ENCODE data around the gene EIF1B. TPM values are rescaled to one million over a fixed set of nuclear protein-coding genes. Genes with fewer than 3 reads are reported as not detected.

Gene EIF1B
- total and polyA plus RNA-seq, 10 of the 15 experiments (the other 5 are each of a cell fraction or from before 2014, with no cell fraction given): 15.4 to 75.6 (median 43.2) TPM

GRCh38 chr3:40298075-40298474, 11.4 kb upstream of the EIF1B start:
- H2AFZ ChIP-seq (ENCODE audit: control insufficient read depth, low read depth, low read length): no peak overlapping the region
- DNase-seq (ENCODE audit: low read depth, low spot score): no peak
- ChIA-PET RAD21 (ENCODE audit: unreplicated experiment) (no interaction called here), POLR2A (no interaction called here), SMC1A (ENCODE audit: uncharacterized antibody, unreplicated experiment) (interaction anchor here (1.3 to 2.3 kb wide), 3 partner anchors 10 to 29 kb away, joined by 3 to 8 read pairs (median 3); no protein-coding TSS in a partner anchor), CTCF (interaction anchor here (0.6 to 1.0 kb wide), 2 partner anchors 11 to 109 kb away, joined by 4 to 7 read pairs; no protein-coding TSS in a partner anchor)
- no peaks in the 10 kb centered on the region for H3K9me3 ChIP-seq (replicated peaks; ENCODE audit: control insufficient read depth, insufficient read depth, low read length)
- H3K36me3 ChIP-seq (ENCODE audit: control insufficient read depth in 2 of 2, insufficient read depth in 2 of 2, low read length in 1 of 2): no peaks in the 10 kb centered on the region
- FAIRE-seq: no peak
- no peak overlapping the region for H3K27ac ChIP-seq (ENCODE audit: control insufficient read depth, insufficient read depth)
- intact Hi-C loops (cut with micrococcal nuclease; ENCODE audit: unreplicated experiment) (no loop called here), in situ Hi-C loops (cut with MboI) (no loop called here)
- WGBS (ENCODE audit: insufficient coverage, insufficient replicate concordance, low lambda C conversion rate, missing lambda C conversion rate): 61% methylated on average over 2 of the region's 2 CpGs
- H3K4me3 ChIP-seq: no peak overlapping the region
- H3K9ac ChIP-seq (ENCODE audit: control insufficient read depth, insufficient read depth, low read length): no peak overlapping the region
- H3K4me1 ChIP-seq (ENCODE audit: control insufficient read depth, insufficient read depth, low read length): no peaks in the 10 kb centered on the region
- no peaks in the 10 kb centered on the region for H3K79me2 ChIP-seq (ENCODE audit: control insufficient read depth, insufficient read depth, low read length)
- no peak for ATAC-seq
- TF ChIP-seq CHD1 (IDR thresholded peaks at IDR 0.05; ENCODE audit: low read depth, low read length) (no peak), HSF1 (IDR thresholded peaks at IDR 0.05; ENCODE audit: low read depth, low read length) (no peak), ZBTB4 (CRISPR knock-in tag; IDR thresholded peaks at IDR 0.05) (no peak), FOXK2 (IDR thresholded peaks at IDR 0.05) (no peak), MTA3 (IDR thresholded peaks at IDR 0.05; ENCODE audit: borderline replicate concordance, low read length) (no peak), E4F1 (IDR thresholded peaks at IDR 0.05; ENCODE audit: borderline replicate concordance, partially characterized antibody) (no peak), GATAD2B (conservative IDR thresholded peaks at IDR 0.05; ENCODE audit: low read depth) (no peak), TCF12 (IDR thresholded peaks at IDR 0.05; ENCODE audit: low read depth, low read length) (no peak), RB1 (IDR thresholded peaks at IDR 0.05; ENCODE audit: borderline replicate concordance) (no peak), YY1 (IDR thresholded peaks at IDR 0.05; ENCODE audit: low read depth, low read length) (no peak), ATF7 (IDR thresholded peaks at IDR 0.05; ENCODE audit: low read depth) (no peak), SREBF2 (IDR thresholded peaks at IDR 0.05; ENCODE audit: low read length) (no peak), SIX5 (IDR thresholded peaks at IDR 0.05; ENCODE audit: low read depth, low read length, severe bottlenecking) (no peak), CREM (IDR thresholded peaks at IDR 0.05; ENCODE audit: low read depth) (no peak)
- H3K27me3 ChIP-seq (replicated peaks in 1 of 2; ENCODE audit: control insufficient read depth in 2 of 2, insufficient read depth in 2 of 2, low read length in 1 of 2): no peaks in the 10 kb centered on the region
- H4K20me1 ChIP-seq (ENCODE audit: control insufficient read depth, insufficient read depth): no peaks in the 10 kb centered on the region
- no peak overlapping the region for H3K4me2 ChIP-seq (ENCODE audit: control insufficient read depth, insufficient read depth)
- no TSS peak for BruUV-seq (replicated peaks)

All from GM12878 (cell line).